GM23248 (cell line): ENCODE data around the gene ANKS1B.

Source experiments
- EZH2 ChIP-seq: fragments of 200-600 bp; sonication (generic); IDR thresholded peaks from 2 replicates; pipeline ENCODE4 v1.6.1; 2018; ENCODE audit warnings: antibody characterized with exemption, mild to moderate bottlenecking; ENCODE audit not compliant: insufficient read depth, poor library complexity, severe bottlenecking
- EZH2phosphoT487 ChIP-seq: fragments of 200-600 bp; sonication (generic); IDR thresholded peaks from 2 replicates; pipeline ENCODE4 v1.6.1; 2018; ENCODE audit warnings: antibody characterized with exemption, moderate library complexity, mild to moderate bottlenecking, low read depth; ENCODE audit not compliant: insufficient read depth

DNA sequence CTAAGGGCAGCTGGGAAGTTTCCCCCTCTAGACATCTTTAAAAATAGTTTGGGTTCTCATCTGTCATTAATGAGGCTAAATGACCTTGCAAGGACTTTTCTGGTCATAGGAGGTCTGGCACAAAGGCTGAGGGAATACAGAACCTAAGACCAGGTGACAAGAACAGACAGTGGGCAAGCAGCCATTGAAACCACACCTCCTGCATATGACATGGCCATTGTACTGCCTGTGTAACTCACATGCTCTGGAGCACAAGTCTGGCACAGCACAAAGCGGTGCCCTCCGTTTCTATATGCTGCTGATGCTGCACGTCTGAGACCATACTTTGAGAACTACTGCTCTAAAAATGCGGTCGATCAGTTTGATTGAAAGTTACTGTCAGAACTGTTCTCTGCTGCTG lies 1196.3 kb downstream of the ANKS1B start:
- TF ChIP-seq EZH2, result no peak
- TF ChIP-seq EZH2phosphoT487, result no peak
